Spinal cord (tissue), 10 donors: ENCODE results near the gene RNF11. TPM values are rescaled to one million over a fixed set of nuclear protein-coding genes. Genes with fewer than 3 reads are reported as not detected.
"Not testable (repeated sequence)": the region's sequence is repeated elsewhere in the genome, so short reads cannot be mapped to it uniquely, and the experiment has no call there.

ENCODE experiments used
- DNase-seq, 6 donors: peaks; one replicate each; pipeline versions ENCODE4 v3.0.0 to v3.0.0-alpha.2; 2013 to 2015; ENCODE audit warnings: low spot score in 6 of 6, low read depth in 4 of 6
- H3K27ac ChIP-seq: one replicate; pipeline ENCODE4 v1.5.1; 2013; ENCODE audit warnings: low read depth, low read length, control low read depth
- H3K27me3 ChIP-seq: one replicate; pipeline ENCODE4 v1.6.1; 2013; ENCODE audit warnings: low read length; ENCODE audit not compliant: control insufficient read depth, insufficient read depth
- H3K36me3 ChIP-seq: one replicate; pipeline ENCODE4 v1.6.1; 2013; ENCODE audit warnings: low read length; ENCODE audit not compliant: control insufficient read depth, insufficient read depth
- H3K4me1 ChIP-seq: one replicate; pipeline ENCODE4 v1.6.1; 2013; ENCODE audit warnings: low read length; ENCODE audit not compliant: control insufficient read depth, insufficient read depth
- H3K4me3 ChIP-seq: one replicate; pipeline ENCODE4 v1.5.1; 2013; ENCODE audit warnings: low read depth, low read length, control low read depth
- H3K9me3 ChIP-seq: one replicate; pipeline ENCODE4 v1.6.1; 2013; ENCODE audit warnings: low read length; ENCODE audit not compliant: control insufficient read depth, insufficient read depth
- WGBS: methylation state at CpG from one replicate; pipeline ENCODE4 v1.1.5; 2013; ENCODE audit warnings: missing lambda C conversion rate; ENCODE audit not compliant: insufficient coverage; 5-methylcytosine and 5-hydroxymethylcytosine counted together
- polyA plus RNA-seq, 2 donors: library from polyadenylated mRNA; unstranded; fragments of 120-200 nt; gene quantifications; one replicate each; pipeline ENCODE4 v1.2.1, GENCODE V29; 2013; ENCODE audit not compliant: insufficient read length in 2 of 2
- total RNA-seq, 2 donors: library from RNA; depleted of rRNA in 1 of 2; stranded (reverse); fragments of 120-200 nt in 1 of 2; fragments of >200 nt in 1 of 2; gene quantifications; one replicate each; pipeline versions ENCODE4 v1.2.3 to v1.2.4, GENCODE V29; 2013 to 2014
- donor health status: healthy.

The RNF11 gene
- total and polyA plus RNA-seq, 4 donors: 146 to 203 (median 173) TPM

GRCh38 chr1:51251165-51251564 lies 15.1 kb downstream of the RNF11 start:
- not testable (repeated sequence) for H3K27me3 ChIP-seq, H3K9me3 ChIP-seq, H3K4me3 ChIP-seq, H3K36me3 ChIP-seq, H3K27ac ChIP-seq, DNase-seq, H3K4me1 ChIP-seq
- 94% methylated on average over 16 of the region's 20 CpGs for WGBS

- H3K27ac ChIP-seq: no peak overlapping the region
- no peaks in the 10 kb centered on the region for H3K4me1 ChIP-seq
- H3K9me3 ChIP-seq: no peaks in the 10 kb centered on the region
- H3K27me3 ChIP-seq: no peaks in the 10 kb centered on the region
- WGBS: 100% methylated on average over 4 of the region's 6 CpGs
- H3K4me3 ChIP-seq: no peak overlapping the region
- H3K36me3 ChIP-seq: peaks cover 8% of the 10 kb centered on the region
- no peak for DNase-seq
Observed at GRCh38 chr1:51252366-51252765, 16.3 kb downstream of the RNF11 start.

- Histone ChIP-seq H3K4me1 (no peaks in the 10 kb centered on the region), H3K4me3 (no peak overlapping the region), H3K27ac (no peak overlapping the region), H3K27me3 (no peaks in the 10 kb centered on the region), H3K36me3 (peaks cover 8% of the 10 kb centered on the region), H3K9me3 (no peaks in the 10 kb centered on the region)
- WGBS: no CpG with 5 or more reads among the region's 5 CpGs
- no peak for DNase-seq
Observed at GRCh38 chr1:51253691-51254090, 17.6 kb downstream of the RNF11 start.

- H3K27ac ChIP-seq: no peak overlapping the region
- H3K27me3 ChIP-seq: no peaks in the 10 kb centered on the region
- no peaks in the 10 kb centered on the region for H3K9me3 ChIP-seq
- WGBS: 90% methylated on average over 3 of the region's 3 CpGs
- DNase-seq: no peak
- H3K36me3 ChIP-seq: peaks cover 8% of the 10 kb centered on the region
- H3K4me3 ChIP-seq: no peak overlapping the region
- H3K4me1 ChIP-seq: no peaks in the 10 kb centered on the region
Observed at GRCh38 chr1:51255331-51255730, 19.3 kb downstream of the RNF11 start.

GRCh38 chr1:51263147-51263877 lies 27.2 kb downstream of the RNF11 start:
- H3K4me3 ChIP-seq: no peak overlapping the region
- no peak for DNase-seq
- 67% methylated on average over 1 of the region's 4 CpGs for WGBS
- no peaks in the 10 kb centered on the region for H3K9me3 ChIP-seq
- H3K27me3 ChIP-seq: no peaks in the 10 kb centered on the region
- no peak overlapping the region for H3K27ac ChIP-seq
- H3K4me1 ChIP-seq: no peaks in the 10 kb centered on the region
- no peaks in the 10 kb centered on the region for H3K36me3 ChIP-seq

GRCh38 chr1:51264451-51264850 lies 28.4 kb downstream of the RNF11 start:
- H3K9me3 ChIP-seq: no peaks in the 10 kb centered on the region
- no peaks in the 10 kb centered on the region for H3K36me3 ChIP-seq
- H3K4me3 ChIP-seq: no peak overlapping the region
- H3K4me1 ChIP-seq: no peaks in the 10 kb centered on the region
- H3K27me3 ChIP-seq: no peaks in the 10 kb centered on the region
- DNase-seq: peak in 2 of 6 donors; percentile 68 to 76
- WGBS: 53% methylated on average over 2 of the region's 3 CpGs
- peak overlapping the region; percentile 30 for H3K27ac ChIP-seq

- H3K4me1 ChIP-seq: no peaks in the 10 kb centered on the region
- no peak overlapping the region for H3K4me3 ChIP-seq
- H3K9me3 ChIP-seq: no peaks in the 10 kb centered on the region
- no peak overlapping the region for H3K27ac ChIP-seq
- WGBS: 100% methylated on average over 3 of the region's 4 CpGs
- no peaks in the 10 kb centered on the region for H3K27me3 ChIP-seq
- no peak for DNase-seq
- peaks cover 4% of the 10 kb centered on the region for H3K36me3 ChIP-seq
Observed at GRCh38 chr1:51265618-51266017, 29.5 kb downstream of the RNF11 start.

- Histone ChIP-seq H3K27me3 (no peaks in the 10 kb centered on the region), H3K4me3 (no peak overlapping the region), H3K27ac (no peak overlapping the region), H3K4me1 (no peaks in the 10 kb centered on the region), H3K36me3 (peaks cover 4% of the 10 kb centered on the region), H3K9me3 (no peaks in the 10 kb centered on the region)
- WGBS: 100% methylated on average over 2 of the region's 2 CpGs
- DNase-seq: no peak
Observed at GRCh38 chr1:51266181-51266580, 30.1 kb downstream of the RNF11 start.

- Histone ChIP-seq H3K36me3 (peaks cover 4% of the 10 kb centered on the region), H3K27me3 (no peaks in the 10 kb centered on the region), H3K4me1 (no peaks in the 10 kb centered on the region), H3K9me3 (no peaks in the 10 kb centered on the region), H3K27ac (no peak overlapping the region), H3K4me3 (no peak overlapping the region)
- no peak for DNase-seq
- WGBS: 100% methylated on average over 3 of the region's 4 CpGs
Observed at GRCh38 chr1:51266791-51267190, 30.7 kb downstream of the RNF11 start.

GRCh38 chr1:51268634-51269033 lies 32.6 kb downstream of the RNF11 start:
- DNase-seq: peak in 1 of 6 donors; percentile 49
- H3K4me3 ChIP-seq: no peak overlapping the region
- no peaks in the 10 kb centered on the region for H3K4me1 ChIP-seq
- whole genome bisulfite sequencing: 100% methylated on average over 1 of the region's 2 CpGs
- H3K9me3 ChIP-seq: no peaks in the 10 kb centered on the region
- peaks cover 4% of the 10 kb centered on the region for H3K36me3 ChIP-seq
- no peak overlapping the region for H3K27ac ChIP-seq
- H3K27me3 ChIP-seq: no peaks in the 10 kb centered on the region
